ENCODE results near the gene RDH14. TPM values are rescaled to one million over a fixed set of nuclear protein-coding genes. Genes with fewer than 3 reads are reported as not detected.

RDH14 gene
- total RNA-seq, 1 experiment from 2014 or later = 22.4 TPM

GRCh38 chr2:18506883-18507509 lies 53.5 kb downstream of the RDH14 start:
- ChIA-PET CTCF (no interaction called here), POLR2A (no interaction called here)
- no peak for TF ChIP-seq OVOL2 (CRISPR knock-in tag; IDR thresholded peaks at IDR 0.05; ENCODE audit: borderline replicate concordance)
- no peak for TF ChIP-seq CDX4 (CRISPR knock-in tag; IDR thresholded peaks at IDR 0.05; ENCODE audit: borderline replicate concordance)
- no peak for TF ChIP-seq SOX15 (CRISPR knock-in tag; IDR thresholded peaks at IDR 0.05)
- TF ChIP-seq TCF7 (CRISPR knock-in tag; IDR thresholded peaks at IDR 0.05; ENCODE audit: low read depth) = no peak
- H3K4me3 Mint-ChIP-seq = no peak overlapping the region
- DNase-seq (ENCODE audit: low spot score) (no peak), ATAC-seq (no peak)
- H3K4me1 Mint-ChIP-seq = no peaks in the 10 kb centered on the region
- no peaks in the 10 kb centered on the region for H3K27me3 Mint-ChIP-seq (ENCODE audit: low read depth)
- H3K27ac Mint-ChIP-seq = no peak overlapping the region
- H3K9me3 Mint-ChIP-seq = 0 out of 2 replicates have a peak, but pooled peaks cover 5% of the 10 kb centered on the region
- H3K36me3 Mint-ChIP-seq = no peaks in the 10 kb centered on the region

- Mint-ChIP-seq H3K4me3 (no peak overlapping the region), H3K9me3 (0 out of 2 replicates have a peak, but pooled peaks cover 2% of the 10 kb centered on the region), H3K27ac (no peak overlapping the region), H3K36me3 (no peaks in the 10 kb centered on the region), H3K27me3 (ENCODE audit: low read depth) (no peaks in the 10 kb centered on the region), H3K4me1 (no peaks in the 10 kb centered on the region)
- no peak for ATAC-seq
- DNase-seq (ENCODE audit: low spot score) = no peak
- POLR2A ChIA-PET = no interaction called here
- CTCF ChIA-PET = no interaction called here
- TF ChIP-seq NR1H2 (CRISPR knock-in tag; IDR thresholded peaks at IDR 0.05) = no peak
- no peak for TF ChIP-seq FOXP1 (CRISPR knock-in tag; IDR thresholded peaks at IDR 0.05; ENCODE audit: borderline replicate concordance)
- no peak for TF ChIP-seq GABPB1 (CRISPR knock-in tag; IDR thresholded peaks at IDR 0.05)
- TF ChIP-seq NFATC4 (CRISPR knock-in tag; IDR thresholded peaks at IDR 0.05) = no peak
- no peak for TF ChIP-seq TEAD1 (CRISPR knock-in tag; IDR thresholded peaks at IDR 0.05)
- TF ChIP-seq E2F1 (CRISPR knock-in tag; IDR thresholded peaks at IDR 0.05) = no peak
- no peak for TF ChIP-seq IRF2 (CRISPR knock-in tag; IDR thresholded peaks at IDR 0.05; ENCODE audit: borderline replicate concordance, low read depth)
- no peak for TF ChIP-seq ZNF396 (CRISPR knock-in tag; IDR thresholded peaks at IDR 0.05; ENCODE audit: borderline replicate concordance)
- no peak for TF ChIP-seq ZNF425 (CRISPR knock-in tag; conservative IDR thresholded peaks at IDR 0.05)
- TF ChIP-seq CTCF (IDR thresholded peaks at IDR 0.05) = no peak
- TF ChIP-seq NR2C2 (CRISPR knock-in tag; IDR thresholded peaks at IDR 0.05) = no peak
- no peak for TF ChIP-seq E2F4 (CRISPR knock-in tag; IDR thresholded peaks at IDR 0.05; ENCODE audit: borderline replicate concordance, low read depth)
- TF ChIP-seq CREM (CRISPR knock-in tag; IDR thresholded peaks at IDR 0.05) = no peak
- TF ChIP-seq JAZF1 (CRISPR knock-in tag; IDR thresholded peaks at IDR 0.05) = no peak
- no peak for TF ChIP-seq IRF1 (CRISPR knock-in tag; IDR thresholded peaks at IDR 0.05)
- TF ChIP-seq AFF4 (CRISPR knock-in tag; IDR thresholded peaks at IDR 0.05; ENCODE audit: borderline replicate concordance) = no peak
- TF ChIP-seq ZNF317 (CRISPR knock-in tag; IDR thresholded peaks at IDR 0.05; ENCODE audit: borderline replicate concordance, low read depth) = no peak
- no peak for TF ChIP-seq CBFB (CRISPR knock-in tag; IDR thresholded peaks at IDR 0.05; ENCODE audit: low read depth)
- TF ChIP-seq ZNF263 (CRISPR knock-in tag; IDR thresholded peaks at IDR 0.05; ENCODE audit: low read depth) = no peak
Observed at GRCh38 chr2:18505703-18506341, 54.6 kb downstream of the RDH14 start.

All from WTC11 (cell line).